Prostate gland (tissue), 2 donors: ENCODE data around the gene ASPSCR1.

ENCODE experiments used
- POLR2A ChIP-seq: fragments of 450-650 bp; IDR thresholded peaks from one replicate; pipeline ENCODE4 v1.6.1; 2016; ENCODE audit warnings: antibody characterized with exemption, mild to moderate bottlenecking
- POLR2AphosphoS5 ChIP-seq: sonication (generic); formaldehyde crosslinking; IDR thresholded peaks from one replicate; pipeline ENCODE4 v1.6.1; 2017; ENCODE audit warnings: antibody characterized with exemption
- TF ChIP-seq, protein P1 (sequence below), 4 experiments: fragments of 200-600 bp in 2 of 4; fragments of 450-650 bp in 2 of 4; sonication (generic) in 2 of 4; IDR thresholded peaks; 1 replicate in 3 of 4; 2 replicates in 1 of 4; pipeline ENCODE4 v1.5.1; 2016 to 2019; ENCODE audit warnings: antibody characterized with exemption in 4 of 4, mild to moderate bottlenecking in 2 of 4, moderate library complexity in 2 of 4

- no peak for TF ChIP-seq POLR2AphosphoS5
- TF ChIP-seq, protein P1, sequence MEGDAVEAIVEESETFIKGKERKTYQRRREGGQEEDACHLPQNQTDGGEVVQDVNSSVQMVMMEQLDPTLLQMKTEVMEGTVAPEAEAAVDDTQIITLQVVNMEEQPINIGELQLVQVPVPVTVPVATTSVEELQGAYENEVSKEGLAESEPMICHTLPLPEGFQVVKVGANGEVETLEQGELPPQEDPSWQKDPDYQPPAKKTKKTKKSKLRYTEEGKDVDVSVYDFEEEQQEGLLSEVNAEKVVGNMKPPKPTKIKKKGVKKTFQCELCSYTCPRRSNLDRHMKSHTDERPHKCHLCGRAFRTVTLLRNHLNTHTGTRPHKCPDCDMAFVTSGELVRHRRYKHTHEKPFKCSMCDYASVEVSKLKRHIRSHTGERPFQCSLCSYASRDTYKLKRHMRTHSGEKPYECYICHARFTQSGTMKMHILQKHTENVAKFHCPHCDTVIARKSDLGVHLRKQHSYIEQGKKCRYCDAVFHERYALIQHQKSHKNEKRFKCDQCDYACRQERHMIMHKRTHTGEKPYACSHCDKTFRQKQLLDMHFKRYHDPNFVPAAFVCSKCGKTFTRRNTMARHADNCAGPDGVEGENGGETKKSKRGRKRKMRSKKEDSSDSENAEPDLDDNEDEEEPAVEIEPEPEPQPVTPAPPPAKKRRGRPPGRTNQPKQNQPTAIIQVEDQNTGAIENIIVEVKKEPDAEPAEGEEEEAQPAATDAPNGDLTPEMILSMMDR (IDR thresholded peaks at IDR 0.05): no peak
- TF ChIP-seq POLR2A: no peak
These were observed 47.4 kb downstream of the ASPSCR1 start for GRCh38 chr17:82024859-82025258.
